GM19463 (cell line): ENCODE results near the gene SLC8A1.

Experiments
- ATAC-seq: cut with Tn5 transposase; IDR thresholded peaks from one replicate; pipeline ENCODE4 v1.9.1; 2021; ENCODE audit warnings: mild to moderate bottlenecking, moderate library complexity; ENCODE audit not compliant: unreplicated experiment

Gene SLC8A1

DNA sequence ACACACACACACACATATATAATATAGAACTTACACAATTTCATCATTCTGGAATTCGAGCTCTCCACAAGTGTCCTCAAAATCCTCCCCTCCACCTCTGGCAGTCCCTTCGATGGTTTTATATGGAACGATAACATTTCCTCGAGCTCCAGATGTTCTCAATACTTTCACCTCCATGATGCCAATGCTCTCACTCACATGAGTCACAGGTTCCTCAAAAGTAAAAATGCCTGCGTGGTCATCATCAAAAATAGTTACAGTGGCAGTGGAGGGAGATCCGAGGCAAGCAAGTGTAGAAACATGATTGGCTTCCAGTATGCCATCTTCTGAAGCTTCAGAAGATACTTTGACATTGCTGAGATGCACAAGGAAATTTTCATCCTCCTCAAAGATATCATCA is 23.5 kb downstream of the SLC8A1 start:
- ATAC-seq: no peak

DNA sequence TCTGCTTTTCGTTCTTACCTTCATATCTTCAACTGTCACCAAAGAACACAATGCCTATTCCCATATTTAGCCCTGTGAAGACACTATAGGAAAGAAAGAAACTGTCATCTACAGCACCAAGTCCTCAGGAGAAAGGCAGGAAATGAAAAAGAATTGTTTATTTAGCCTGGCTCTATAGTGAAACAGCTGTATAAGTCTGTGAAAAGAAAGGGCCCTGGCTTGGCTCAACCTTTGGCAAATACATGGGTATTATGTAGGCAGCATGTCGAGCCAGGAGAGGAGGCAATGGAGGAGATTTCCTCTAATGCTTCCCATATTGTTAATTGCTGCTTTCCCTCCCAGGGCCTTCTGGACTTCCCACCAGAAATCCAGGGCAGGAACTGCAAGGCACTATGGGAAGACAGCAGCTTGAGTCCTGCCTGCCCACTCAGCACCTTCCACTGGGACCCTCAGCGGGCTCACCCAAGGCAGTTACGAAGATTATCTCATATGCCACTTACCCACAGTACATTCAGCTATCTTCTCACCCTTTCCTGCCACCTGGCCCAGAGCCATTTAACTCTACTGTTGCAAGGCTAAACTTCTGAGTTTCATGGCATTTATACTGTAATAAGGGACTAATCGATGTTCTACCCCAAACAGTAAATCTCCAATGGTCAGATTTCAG is 30.1 kb downstream of the SLC8A1 start:
- ATAC-seq: no peak

DNA sequence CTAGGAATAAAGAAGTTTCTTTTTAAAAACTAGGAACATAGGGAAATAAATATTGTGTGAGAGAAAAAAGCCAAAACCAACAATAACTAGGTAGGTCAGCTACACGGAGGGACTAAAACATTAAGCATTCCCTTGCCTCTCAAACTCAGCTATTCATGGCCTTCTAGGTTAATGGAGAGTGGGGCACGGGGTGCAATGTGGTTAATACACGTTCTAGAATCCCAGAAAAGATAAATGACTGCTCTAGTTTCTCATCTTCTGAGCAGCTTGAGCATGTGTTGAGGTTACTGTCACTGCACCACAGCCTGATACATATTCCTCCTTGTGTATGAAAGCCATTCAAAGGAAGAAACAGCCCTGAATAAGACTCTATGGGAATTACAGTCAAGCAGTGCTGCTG is 31.4 kb downstream of the SLC8A1 start:
- no peak for ATAC-seq

DNA sequence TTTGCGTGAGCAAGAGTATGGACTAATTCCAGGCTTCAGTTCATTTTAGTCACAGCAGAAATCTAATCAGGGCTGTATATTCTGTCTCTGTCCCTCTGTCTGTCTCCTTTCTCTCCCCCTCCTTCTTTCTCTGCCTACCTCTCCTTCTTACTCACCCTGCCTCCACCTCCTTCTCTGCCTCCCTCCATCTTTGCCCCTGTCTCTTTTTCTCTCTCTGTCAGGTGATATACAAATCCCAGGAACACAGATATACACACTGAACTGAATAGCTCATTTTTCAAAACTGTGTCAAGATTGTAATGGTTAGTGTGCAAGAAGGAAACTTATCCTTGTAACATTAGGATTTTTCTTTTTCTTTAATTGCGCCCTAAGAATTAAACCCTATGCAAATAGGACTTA is 32.5 kb downstream of the SLC8A1 start:
- ATAC-seq: no peak

DNA sequence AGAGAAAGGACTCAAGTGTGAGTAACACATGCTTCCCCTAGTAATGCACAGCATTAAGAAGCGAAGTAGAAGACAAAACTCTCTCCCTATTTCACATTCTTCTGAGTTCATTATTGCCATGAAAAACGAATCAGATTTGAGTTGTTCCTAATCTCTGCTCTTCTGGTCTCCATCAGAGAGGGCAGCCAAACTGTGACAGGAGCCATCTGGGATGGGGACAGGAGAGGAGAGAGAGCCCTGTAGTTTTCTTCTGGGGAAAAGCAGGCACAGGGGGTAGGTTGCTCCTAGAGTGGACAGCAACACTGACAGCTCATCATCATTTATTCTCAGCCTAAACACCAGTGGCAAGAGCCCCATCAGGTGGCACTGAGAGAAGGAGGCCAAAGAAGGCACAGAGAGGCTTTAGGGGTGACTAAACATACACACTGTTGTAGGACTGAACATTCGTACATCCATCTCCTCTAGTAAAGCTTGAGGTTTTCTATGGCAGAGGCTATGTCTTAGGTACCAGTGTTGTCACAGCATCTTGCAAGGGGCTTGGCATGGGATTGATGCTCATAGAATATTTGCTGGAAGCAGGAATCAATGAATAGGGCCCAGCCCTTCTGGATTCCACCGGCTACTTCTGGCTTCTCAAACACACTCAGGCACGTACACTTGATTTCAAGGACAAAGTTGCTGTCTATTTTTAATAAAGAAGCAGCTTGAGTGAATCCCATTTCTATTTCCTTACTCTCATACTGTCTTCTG is 33.1 kb downstream of the SLC8A1 start:
- no peak for ATAC-seq

DNA sequence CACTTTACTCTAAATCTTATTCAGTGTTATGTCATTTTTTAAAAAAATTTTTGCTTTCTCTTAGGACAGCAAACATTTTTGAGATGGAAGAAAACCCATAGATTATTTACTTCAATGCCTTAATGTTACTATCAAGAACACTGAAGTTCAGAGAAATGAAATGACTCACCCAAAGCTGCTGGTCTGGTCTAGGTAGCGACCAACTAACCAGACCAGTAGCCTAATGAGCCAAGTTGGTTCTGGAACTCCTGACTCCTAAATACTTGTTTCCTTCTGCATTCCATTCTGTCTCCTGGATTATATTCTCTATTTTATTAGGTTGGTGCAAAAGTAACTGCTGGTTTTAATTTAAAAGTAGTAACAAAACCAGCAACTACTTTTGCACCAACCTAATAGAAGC is 35.4 kb downstream of the SLC8A1 start:
- no peak for ATAC-seq

DNA sequence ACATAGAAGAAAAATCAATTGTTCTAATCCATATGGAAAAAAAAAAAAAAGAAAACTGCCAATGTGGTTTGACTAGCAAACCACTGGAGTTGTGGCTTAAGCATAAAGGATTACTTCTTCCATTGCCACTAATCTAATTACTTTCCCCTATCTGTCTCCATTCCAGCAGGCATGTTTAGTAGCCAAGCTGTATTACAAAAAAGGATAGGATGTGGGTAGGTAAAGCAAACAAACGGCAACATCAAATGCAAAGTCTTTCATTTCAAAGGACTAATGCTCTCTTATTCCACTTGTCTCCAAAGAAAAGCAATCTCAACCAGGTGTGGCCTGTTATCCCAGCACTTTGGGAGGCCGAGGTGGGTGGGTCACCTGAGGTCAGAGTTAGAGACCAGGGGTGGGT is 36.5 kb downstream of the SLC8A1 start:
- no peak for ATAC-seq

DNA sequence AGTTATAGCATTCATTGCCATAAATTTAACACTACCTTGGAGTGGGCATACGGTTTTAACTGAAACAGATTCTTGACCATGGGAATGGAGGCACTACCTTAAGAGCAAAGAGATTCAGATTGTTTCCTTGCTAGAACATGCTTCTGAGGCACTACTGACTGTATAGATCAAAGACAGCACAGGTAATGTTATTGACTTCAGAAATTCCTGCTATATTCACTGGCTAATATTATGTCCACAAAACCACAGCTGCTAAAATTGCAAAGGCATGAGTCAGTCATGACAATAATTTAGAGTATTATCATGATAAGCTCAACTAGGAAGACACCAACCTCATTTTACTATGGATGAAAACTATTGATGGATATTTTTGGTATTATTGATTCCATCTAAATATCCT is 39.4 kb downstream of the SLC8A1 start:
- ATAC-seq: no peak

DNA sequence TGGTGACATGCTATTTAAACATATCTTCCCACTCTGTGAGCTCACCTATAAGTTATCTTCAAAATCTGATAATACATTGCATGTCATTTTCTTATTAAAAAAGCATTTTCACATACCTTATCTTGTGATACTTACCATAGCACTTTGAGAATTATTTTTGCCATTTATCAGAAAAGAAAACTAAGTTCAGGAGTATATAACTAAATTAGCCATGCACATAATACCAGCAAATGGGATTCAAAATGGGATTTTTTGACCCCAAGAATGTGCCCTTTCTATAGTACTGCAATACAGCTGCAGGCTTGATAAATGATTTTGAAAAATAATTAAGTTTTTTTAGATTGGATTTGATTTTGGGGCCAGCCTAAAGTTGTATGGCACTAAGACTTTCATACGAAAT is 41.2 kb downstream of the SLC8A1 start:
- no peak for ATAC-seq

DNA sequence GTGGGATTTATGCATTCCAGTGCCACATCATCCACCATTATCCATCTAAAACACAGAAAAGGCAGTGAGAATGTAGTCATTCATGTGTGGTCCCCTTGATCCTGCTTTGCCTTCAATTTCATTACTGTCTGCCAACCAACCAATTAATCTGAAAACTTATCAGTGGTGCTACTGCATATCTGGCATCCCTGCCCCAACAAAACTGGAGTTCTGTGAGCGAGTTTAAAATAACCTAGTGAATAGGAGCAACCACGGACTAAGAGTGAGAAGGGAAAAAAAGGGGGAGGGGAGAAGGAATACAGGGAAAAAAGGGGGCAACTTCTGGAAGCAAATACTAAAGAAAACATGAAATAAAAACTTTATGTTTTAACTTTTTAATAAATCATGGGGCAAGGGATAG is 42.2 kb downstream of the SLC8A1 start:
- ATAC-seq: no peak

DNA sequence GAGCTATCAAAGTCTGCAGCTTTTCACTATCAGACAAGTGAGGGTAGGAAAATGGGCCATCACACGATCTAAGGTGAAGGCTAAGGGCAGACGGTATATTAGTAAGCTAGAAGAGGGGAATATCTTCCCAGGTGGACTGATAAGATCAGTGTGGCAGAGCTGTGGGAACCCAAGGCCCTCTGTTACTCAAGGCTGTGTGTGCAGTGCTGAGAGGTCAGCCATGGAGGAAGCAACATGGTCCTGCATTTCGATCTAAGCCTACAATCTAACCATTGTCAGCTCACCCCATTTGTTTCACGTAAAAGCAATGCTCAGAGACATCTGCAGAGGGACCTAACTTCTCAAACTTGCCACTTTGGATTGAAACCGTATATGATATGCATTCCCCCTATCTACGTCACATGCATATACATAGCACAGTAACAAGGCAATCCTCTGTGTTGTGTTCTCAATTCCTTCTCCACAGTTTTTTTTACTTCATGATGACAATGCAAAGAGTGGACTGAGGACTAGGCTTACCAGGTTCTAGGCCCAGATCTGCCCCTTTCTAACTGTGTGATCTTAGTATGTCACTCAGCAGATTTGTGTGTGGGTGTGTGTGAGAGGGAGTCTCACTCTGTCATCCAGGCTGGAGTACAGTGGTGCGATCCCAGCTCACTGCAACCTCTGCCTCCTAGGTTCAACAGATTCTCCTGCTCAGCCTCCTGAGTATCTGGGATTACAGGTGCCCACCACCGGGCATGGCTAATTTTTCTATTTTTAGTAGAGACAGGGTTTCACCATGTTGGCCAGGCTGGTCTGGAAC is 45.2 kb downstream of the SLC8A1 start:
- ATAC-seq: no peak

DNA sequence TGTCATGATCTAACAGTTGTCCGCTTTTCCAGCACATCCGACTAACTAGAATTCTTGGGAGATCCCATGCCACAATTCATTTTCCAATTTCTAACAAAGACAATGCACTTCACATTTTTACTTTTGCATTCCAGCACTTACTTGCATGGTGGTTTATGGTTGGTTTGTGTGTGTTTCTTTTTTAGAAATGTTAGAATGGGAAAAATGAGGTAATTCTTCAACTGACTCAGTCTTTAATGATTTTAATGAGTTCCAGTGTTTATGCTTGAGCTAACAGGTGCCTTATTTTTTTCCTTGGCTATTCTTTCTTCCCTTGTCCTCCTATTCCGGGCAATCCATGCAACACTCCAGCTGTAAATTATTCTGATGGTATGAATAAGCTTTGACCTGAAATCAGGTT is 46.4 kb downstream of the SLC8A1 start:
- no peak for ATAC-seq

DNA sequence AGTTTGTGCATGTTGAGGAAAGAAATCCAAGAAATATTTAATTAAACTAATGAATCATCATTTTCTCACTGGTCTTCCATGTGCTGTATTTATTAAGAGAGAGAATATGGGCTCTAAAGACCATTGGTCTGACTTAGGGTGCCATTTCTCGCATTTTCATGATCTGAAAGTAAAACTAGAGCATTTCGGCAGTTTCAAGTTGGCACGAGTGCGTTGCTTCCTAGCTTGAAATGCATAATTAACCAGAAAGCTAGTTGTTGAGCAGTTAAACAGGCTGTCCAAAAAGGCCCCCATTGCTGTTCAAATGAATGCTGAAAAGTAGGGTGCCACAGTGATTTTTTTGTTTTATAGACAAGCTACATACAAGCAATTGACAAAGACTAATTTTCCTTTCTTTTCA is 47.4 kb downstream of the SLC8A1 start:
- no peak for ATAC-seq

DNA sequence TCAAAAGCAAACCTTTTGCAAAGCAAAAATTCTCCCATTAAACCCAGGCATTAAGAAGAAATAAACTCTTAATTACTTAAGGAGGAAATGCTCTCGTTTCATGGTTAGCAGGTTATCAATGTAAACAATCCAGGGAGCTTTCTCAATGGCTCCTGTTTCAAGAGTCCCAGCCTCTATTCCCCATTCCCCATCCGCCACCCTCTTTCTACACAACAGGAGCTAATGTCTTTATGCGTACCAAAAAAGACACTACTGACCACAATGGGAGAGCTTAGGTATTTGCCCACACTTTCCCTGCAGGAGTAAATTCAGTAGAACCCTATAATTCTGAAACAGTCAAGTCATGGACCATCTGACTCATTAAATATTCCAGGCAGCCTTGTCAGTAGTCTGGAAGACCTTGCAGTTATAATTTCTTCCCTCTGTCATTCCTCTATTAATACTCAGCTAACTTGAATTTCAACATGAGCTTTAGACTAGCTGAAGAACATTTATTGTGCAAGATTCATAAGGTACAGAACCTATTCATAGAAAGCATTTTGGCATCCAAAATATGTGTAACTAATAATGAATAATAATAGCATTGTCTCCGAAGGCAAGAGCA is 48.6 kb downstream of the SLC8A1 start:
- ATAC-seq: no peak

DNA sequence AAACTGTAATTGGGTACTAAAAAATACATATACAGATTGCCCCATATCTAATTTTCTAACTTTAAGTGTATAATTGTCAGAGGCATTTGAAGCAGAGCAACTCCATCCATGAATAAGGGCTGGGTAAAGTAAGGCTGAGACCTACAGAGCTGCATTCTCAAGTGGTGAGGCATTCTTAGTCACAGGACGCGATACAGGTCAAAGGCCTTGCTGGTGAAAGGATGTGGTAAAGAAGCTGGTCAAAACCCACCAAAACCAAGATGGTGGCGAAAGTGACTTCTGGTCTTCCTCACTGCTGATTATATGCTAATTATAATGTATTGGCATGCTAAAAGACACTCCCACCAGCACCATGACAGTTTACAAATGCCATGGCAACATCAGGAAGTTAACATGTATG is 50.0 kb downstream of the SLC8A1 start:
- ATAC-seq: no peak

DNA sequence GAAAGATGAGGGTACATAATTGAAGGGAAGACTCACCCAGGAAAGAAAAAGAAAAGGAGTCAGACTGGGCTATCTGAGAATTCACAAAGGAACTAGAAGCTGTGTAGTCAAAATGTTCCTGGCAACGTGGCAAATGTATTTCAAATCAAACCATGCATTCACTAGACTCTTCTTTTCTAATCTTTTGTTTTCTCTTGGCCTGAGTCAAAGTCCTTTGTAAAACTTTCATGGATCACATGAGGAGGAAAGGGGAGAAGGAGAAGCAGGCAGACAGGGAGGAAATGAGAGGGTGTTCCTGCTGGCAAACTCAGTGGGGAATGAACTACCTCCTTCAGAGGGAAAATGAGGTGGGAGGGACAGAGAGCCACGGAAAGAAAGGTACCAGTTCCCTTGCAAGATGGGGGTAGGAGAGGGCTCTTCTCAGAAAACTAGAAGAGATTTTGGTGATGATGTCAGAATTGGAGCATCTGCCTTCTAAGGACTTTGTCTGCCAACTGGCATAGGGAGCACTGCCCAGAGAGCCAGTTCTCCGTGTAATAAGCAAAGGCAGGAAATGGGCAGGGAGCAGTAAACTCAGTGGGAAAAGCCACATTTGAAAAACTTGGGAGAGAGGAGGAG is 51.4 kb downstream of the SLC8A1 start:
- no peak for ATAC-seq

DNA sequence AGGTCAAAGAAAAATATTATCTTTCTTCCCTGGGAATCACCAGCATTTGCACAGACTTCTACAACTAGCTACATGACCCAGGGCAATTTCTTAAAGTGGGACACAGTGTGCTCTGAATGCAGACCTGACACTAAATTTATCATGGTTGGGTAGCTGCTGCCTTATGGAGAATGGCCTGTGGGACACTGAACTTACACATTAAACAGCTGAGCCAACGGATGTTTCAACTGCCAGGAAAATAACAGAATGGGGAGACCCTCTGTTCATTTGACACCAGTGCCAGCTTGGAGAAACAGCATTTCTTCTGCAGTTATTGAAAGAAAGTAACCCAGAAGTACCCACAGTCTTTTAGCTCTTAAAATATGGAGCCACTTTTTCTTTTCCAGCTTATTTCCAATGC is 54.1 kb downstream of the SLC8A1 start:
- ATAC-seq: no peak

DNA sequence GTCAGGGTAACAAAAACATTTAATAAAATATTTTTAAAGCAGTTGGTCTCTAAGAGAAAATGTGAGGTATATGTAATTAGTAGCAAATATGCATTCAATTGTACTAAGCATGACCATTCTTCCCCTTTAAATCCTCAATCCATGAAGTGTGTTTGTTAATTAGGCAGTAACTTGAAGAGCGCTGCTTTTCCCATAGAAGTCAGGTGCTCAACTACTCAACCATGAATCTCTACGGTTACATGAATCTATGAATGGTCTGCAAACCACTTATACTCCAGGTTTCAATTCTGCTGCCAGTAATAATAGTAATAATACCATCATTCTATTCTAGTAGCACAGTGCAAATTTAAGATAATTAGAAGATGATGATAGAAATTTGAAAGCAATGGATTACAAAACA is 55.8 kb downstream of the SLC8A1 start:
- no peak for ATAC-seq

DNA sequence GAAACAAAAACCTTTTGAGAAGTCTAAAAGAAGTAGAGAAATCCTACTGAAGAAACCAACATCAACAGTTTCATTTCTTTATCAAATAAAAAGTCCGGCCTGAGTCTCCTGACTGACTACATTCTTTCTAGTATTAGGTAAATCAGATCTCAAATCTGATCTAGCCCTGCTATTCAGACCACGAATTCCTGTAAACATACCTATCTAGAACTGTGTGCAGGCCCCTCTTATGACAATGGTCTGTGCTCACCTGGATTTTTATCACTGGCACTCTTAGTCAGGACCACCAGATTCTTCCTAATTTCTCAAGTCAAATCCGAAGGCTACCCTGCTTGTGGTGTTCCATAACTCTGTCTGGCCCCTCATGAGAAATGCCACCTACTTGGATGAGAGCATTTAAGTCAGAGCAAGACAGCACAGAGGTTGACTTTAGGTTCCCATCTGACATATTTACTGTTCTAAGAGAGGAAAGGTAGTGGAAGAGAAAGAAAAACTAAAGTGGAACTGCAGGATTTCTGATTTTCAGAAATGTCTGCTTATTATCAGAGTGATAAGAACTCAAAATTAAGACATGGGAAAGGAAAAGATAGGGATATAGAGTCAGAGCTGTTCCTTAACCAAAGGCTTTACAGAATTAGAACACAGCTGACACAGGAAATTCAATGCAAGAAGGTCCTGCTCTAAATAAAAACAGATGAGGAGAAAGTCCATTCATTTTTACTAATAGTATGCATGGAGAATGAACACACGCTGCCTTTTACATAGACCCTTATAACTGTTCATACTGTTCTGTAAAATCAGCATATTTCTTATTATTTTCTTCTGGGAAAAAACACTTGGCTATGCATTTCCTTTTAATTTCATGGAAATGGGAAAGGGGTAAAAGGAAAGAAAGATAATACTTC is 56.5 kb downstream of the SLC8A1 start:
- no peak for ATAC-seq

DNA sequence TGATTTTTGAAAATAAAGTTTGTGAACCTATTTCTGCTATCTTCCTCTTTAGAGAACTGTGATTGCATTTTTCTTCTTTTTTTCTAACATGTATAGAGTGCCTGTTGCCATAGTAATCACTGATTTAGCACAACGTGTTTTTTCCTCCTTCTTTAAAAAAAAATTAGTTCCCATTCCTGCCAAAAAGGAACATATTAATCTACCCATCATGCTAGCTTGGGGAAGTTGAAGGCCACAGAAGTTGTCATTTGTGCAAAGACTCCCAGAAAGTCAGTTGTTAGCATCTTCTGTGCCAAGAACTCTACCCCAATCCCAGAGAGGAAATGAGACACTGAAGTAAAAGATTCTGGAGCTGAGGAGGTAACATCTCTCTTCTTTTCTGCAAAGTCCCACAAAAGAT is 57.3 kb downstream of the SLC8A1 start:
- no peak for ATAC-seq
